Thoracic aorta (tissue), 2 donors: ENCODE measurements around the gene HRH2. TPM values are rescaled to one million over a fixed set of nuclear protein-coding genes. Genes with fewer than 3 reads are reported as not detected.
"Not testable (repeated sequence)": the region's sequence is repeated elsewhere in the genome, so short reads cannot be mapped to it uniquely, and the experiment has no call there.

ENCODE experiments used
- ATAC-seq: fragments of 150-250 bp; one replicate; pipeline ENCODE4 v1.8.0; 2017; ENCODE audit warnings: low read depth; ENCODE audit not compliant: insufficient number of reproducible peaks, low FRiP score
- DNase-seq: peaks from one replicate; pipeline ENCODE4 v3.0.0-alpha.2; 2020; ENCODE audit warnings: low spot score
- H3K27ac ChIP-seq, 2 donors: fragments of 200-600 bp; sonication (generic); 1 replicate in 1 of 2; 2 replicates in 1 of 2; pipeline ENCODE4 v1.5.1; 2016; ENCODE audit warnings: mild to moderate bottlenecking in 2 of 2, moderate library complexity in 2 of 2
- H3K27me3 ChIP-seq: fragments of 200-600 bp; sonication (generic); replicated peaks from 2 replicates; pipeline ENCODE4 v1.6.0; 2016; ENCODE audit warnings: mild to moderate bottlenecking; ENCODE audit not compliant: insufficient read depth
- H3K36me3 ChIP-seq: fragments of 200-600 bp; sonication (generic); one replicate; pipeline ENCODE4 v1.5.1; 2016
- H3K4me1 ChIP-seq, 2 donors: fragments of 200-600 bp; sonication (generic); 1 replicate in 1 of 2; 2 replicates in 1 of 2; pipeline versions ENCODE4 v1.5.1 to v1.6.0; 2016; ENCODE audit warnings: low read depth in 2 of 2, mild to moderate bottlenecking in 1 of 2; ENCODE audit not compliant: control insufficient read depth in 1 of 2
- H3K4me3 ChIP-seq: fragments of 200-600 bp; sonication (generic); 2 replicates; pipeline ENCODE4 v1.5.1; 2016; ENCODE audit warnings: mild to moderate bottlenecking
- H3K9me3 ChIP-seq: fragments of 200-600 bp; sonication (generic); 2 replicates; pipeline ENCODE4 v1.5.1; 2016
- total RNA-seq, 2 donors: library from RNA; depleted of rRNA; stranded (reverse); fragments of >200 nt; gene quantifications; one replicate each; pipeline versions ENCODE4 v1.1.0 to v1.2.3, GENCODE V29; 2016
- TF ChIP-seq, protein P1 (sequence below): fragments of 200-600 bp; sonication (generic); IDR thresholded peaks from one replicate; pipeline ENCODE4 v1.5.1; 2019; ENCODE audit warnings: antibody characterized with exemption

HRH2 gene
- total RNA-seq, 2 donors from 2014 or later = 8.8 to 23.1 TPM

DNA sequence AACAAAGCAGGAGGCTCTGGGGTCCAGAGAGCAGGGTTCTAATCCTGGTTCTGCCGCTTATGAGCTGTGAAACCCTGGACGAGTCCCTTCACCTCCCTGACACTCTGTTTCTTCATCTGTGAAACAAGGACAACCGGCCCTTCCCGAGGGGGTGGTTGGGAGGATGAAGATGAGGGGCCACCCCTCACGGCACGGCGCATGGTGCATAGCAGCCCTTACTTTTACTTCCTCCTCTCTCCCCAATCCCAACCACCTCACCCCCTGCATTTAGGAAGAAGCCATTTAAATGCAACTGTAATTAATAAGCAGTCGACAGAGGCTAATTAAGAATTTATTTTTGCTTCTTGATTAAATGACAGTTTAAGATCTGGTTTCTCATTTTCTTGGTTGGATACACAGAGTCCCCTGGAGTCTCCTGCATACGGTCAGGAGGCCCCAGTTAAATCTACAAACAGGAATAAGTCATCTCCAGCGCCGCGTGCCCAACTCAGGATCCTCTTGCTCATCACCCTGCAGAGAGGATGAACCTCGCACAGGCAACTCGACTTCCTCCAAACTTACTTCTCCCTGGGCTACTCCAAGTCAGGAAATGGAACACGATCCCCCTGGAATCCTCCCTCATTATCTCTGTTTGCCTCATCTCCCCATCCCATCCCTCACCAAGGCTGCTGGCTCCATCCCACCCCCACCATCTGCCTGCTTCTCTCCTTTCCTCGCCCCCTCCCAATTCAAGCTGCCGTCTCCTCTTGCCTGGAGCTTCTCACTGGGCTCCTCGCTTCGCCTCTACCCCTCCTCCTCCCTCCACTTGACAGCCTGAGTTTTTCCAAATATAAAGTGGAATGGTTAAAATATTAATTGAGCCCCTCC, 95.9 kb downstream of the HRH2 start:
- Histone ChIP-seq H3K36me3 (no peaks in the 10 kb centered on the region), H3K27me3 (no peaks in the 10 kb centered on the region), H3K4me3 (no peak overlapping the region), H3K4me1 (no peaks in the 10 kb centered on the region), H3K9me3 (no peaks in the 10 kb centered on the region), H3K27ac (no peak overlapping the region)
- ATAC-seq = no peak
- TF ChIP-seq, protein P1, sequence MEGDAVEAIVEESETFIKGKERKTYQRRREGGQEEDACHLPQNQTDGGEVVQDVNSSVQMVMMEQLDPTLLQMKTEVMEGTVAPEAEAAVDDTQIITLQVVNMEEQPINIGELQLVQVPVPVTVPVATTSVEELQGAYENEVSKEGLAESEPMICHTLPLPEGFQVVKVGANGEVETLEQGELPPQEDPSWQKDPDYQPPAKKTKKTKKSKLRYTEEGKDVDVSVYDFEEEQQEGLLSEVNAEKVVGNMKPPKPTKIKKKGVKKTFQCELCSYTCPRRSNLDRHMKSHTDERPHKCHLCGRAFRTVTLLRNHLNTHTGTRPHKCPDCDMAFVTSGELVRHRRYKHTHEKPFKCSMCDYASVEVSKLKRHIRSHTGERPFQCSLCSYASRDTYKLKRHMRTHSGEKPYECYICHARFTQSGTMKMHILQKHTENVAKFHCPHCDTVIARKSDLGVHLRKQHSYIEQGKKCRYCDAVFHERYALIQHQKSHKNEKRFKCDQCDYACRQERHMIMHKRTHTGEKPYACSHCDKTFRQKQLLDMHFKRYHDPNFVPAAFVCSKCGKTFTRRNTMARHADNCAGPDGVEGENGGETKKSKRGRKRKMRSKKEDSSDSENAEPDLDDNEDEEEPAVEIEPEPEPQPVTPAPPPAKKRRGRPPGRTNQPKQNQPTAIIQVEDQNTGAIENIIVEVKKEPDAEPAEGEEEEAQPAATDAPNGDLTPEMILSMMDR = no peak
- no peak for DNase-seq

DNA sequence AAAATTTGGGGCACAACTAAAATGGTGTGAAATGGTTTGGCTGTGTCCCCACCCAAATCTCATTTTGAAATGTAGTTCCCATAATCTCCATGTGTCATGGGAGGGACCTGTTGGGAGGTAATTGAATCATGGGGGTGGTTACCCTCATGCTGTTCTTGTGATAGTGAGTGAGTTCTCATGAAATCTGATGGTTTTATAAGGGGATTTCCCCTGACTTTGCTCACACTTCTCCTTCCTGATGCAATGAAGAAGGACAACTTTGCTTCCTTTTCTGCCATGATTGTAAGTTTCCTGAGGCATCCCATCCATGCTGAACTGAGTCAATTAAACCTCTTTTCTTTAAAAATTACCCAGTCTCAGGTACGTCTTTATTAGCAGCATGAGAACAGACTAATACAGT, 102.1 kb downstream of the HRH2 start:
- DNase-seq, H3K36me3 ChIP-seq, H3K27ac ChIP-seq, H3K4me1 ChIP-seq, H3K27me3 ChIP-seq, H3K9me3 ChIP-seq, H3K4me3 ChIP-seq, ATAC-seq: not testable (repeated sequence)

Other genes with a start within 250 kb of the HRH2 start
- under 1 TPM; 0.41 to 0.99 TPM for gene DRD1, start 213.9 kb upstream of the HRH2 start, total RNA-seq
- gene SFXN1, start 179.5 kb upstream of the HRH2 start, total RNA-seq = 10 to 100 TPM; 22.9 to 50.8 TPM
- not detected for gene CPLX2, start 213.5 kb downstream of the HRH2 start, total RNA-seq